HG03097 (cell line): Measurements from ENCODE around the gene CABP4.

Source experiments
- ATAC-seq: cut with Tn5 transposase; IDR thresholded peaks from one replicate; pipeline ENCODE4 v1.9.1; 2021; ENCODE audit not compliant: unreplicated experiment, low FRiP score

The CABP4 gene

GRCh38 chr11:67455054-67455453 lies at the start of gene CABP4:
Gene CABP4 (plus strand): TSS chr11:67455354. CDS start chr11:67455424, 70 bp downstream.
- no peak for ATAC-seq

GRCh38 chr11:67405688-67406339 lies 49.3 kb upstream of the CABP4 start:
- ATAC-seq: no peak

- ATAC-seq: no peak
These were observed 48.7 kb upstream of the CABP4 start for GRCh38 chr11:67406420-67406968.

- ATAC-seq: no peak
These were observed 48.0 kb upstream of the CABP4 start for GRCh38 chr11:67406969-67407687.

- no peak for ATAC-seq
These were observed 47.4 kb upstream of the CABP4 start for GRCh38 chr11:67407688-67408163.

GRCh38 chr11:67408437-67409200 lies 46.5 kb upstream of the CABP4 start:
- ATAC-seq: no peak

GRCh38 chr11:67409261-67409666 lies 45.9 kb upstream of the CABP4 start:
- no peak for ATAC-seq

- no peak for ATAC-seq
These were observed 45.3 kb upstream of the CABP4 start for GRCh38 chr11:67409781-67410368.

GRCh38 chr11:67410369-67410831 lies 44.8 kb upstream of the CABP4 start:
- ATAC-seq: no peak

- no peak for ATAC-seq
These were observed 44.0 kb upstream of the CABP4 start for GRCh38 chr11:67410984-67411784.

GRCh38 chr11:67411785-67412152 lies 43.4 kb upstream of the CABP4 start:
- no peak for ATAC-seq

- ATAC-seq: no peak
These were observed 42.5 kb upstream of the CABP4 start for GRCh38 chr11:67412495-67413179.

GRCh38 chr11:67413266-67413849 lies 41.8 kb upstream of the CABP4 start:
- ATAC-seq: no peak

- ATAC-seq: no peak
These were observed 39.5 kb upstream of the CABP4 start, which contains the start of gene CARNS1 for GRCh38 chr11:67415501-67416304. Gene CARNS1 (plus strand): TSS chr11:67415678. CDS start chr11:67416200, 522 bp downstream.

GRCh38 chr11:67416416-67417335 lies 38.5 kb upstream of the CABP4 start:
- no peak for ATAC-seq

- ATAC-seq: no peak
These were observed 37.7 kb upstream of the CABP4 start for GRCh38 chr11:67417425-67417824.
